OCI-LY3 (cell line): ENCODE results near the gene DSG2.

Source experiments
- H2AFZ ChIP-seq: fragments of 200-600, 300-600 bp; shearing (Covaris generic); 2 replicates; pipeline ENCODE4 v1.6.0; 2014; ENCODE audit warnings: antibody characterized with exemption, low read depth, low read length
- H3K27ac ChIP-seq: fragments of 200-600, 300-600 bp; sonication (generic); 2 replicates; pipeline ENCODE4 v1.5.1; 2014; ENCODE audit warnings: mild to moderate bottlenecking, low read length, moderate library complexity, mixed read lengths
- H3K27me3 ChIP-seq: fragments of 200-600, 300-600 bp; sonication (generic); 2 replicates; pipeline ENCODE4 v1.6.1; 2014; ENCODE audit warnings: low read depth, low read length, mixed read lengths
- H3K36me3 ChIP-seq: fragments of 200-600, 300-600 bp; sonication (generic); replicated peaks from 2 replicates; pipeline ENCODE3; 2014; ENCODE audit warnings: low read depth, low read length, mixed read lengths
- H3K4me1 ChIP-seq: fragments of 300-600, 200-600 bp; sonication (generic); 2 replicates; pipeline ENCODE4 v1.6.1; 2014; ENCODE audit warnings: low read length, mixed read lengths
- H3K4me2 ChIP-seq: fragments of 200-600, 300-600 bp; sonication (generic); 2 replicates; pipeline ENCODE4 v1.6.1; 2014; ENCODE audit warnings: low read length, mixed read lengths
- H3K4me3 ChIP-seq: fragments of 300-600, 200-600 bp; sonication (generic); 2 replicates; pipeline ENCODE4 v1.5.1; 2014; ENCODE audit warnings: antibody characterized with exemption, mild to moderate bottlenecking, low read length, moderate library complexity
- H3K79me2 ChIP-seq: fragments of 300-600, 200-600 bp; shearing (Covaris generic); 2 replicates; pipeline ENCODE4 v1.6.1; 2014; ENCODE audit warnings: mild to moderate bottlenecking, low read length, mixed read lengths
- H3K9ac ChIP-seq: fragments of 300-600, 200-600 bp; shearing (Covaris generic); 2 replicates; pipeline ENCODE4 v1.6.0; 2014; ENCODE audit warnings: mild to moderate bottlenecking, low read length, moderate library complexity
- H3K9me3 ChIP-seq: fragments of 200-600, 300-600 bp; shearing (Covaris generic); 2 replicates; pipeline ENCODE4 v1.6.1; 2014; ENCODE audit warnings: low read length, mixed read lengths; ENCODE audit not compliant: insufficient read depth
- H4K20me1 ChIP-seq: fragments of 200-600, 300-600 bp; sonication (generic); 2 replicates; pipeline ENCODE4 v1.6.1; 2016; ENCODE audit warnings: low read length, mixed read lengths; ENCODE audit not compliant: insufficient read depth
- CTCF ChIP-seq: fragments of 200-600, 300-600 bp; sonication (generic); IDR thresholded peaks from 2 replicates; pipeline ENCODE4 v1.5.1; 2014; ENCODE audit warnings: antibody characterized with exemption, low read length, low read depth
- EZH2phosphoT487 ChIP-seq: fragments of 200-600 bp; shearing (Covaris generic); IDR thresholded peaks from 2 replicates; pipeline ENCODE4 v1.6.1; 2018; ENCODE audit warnings: antibody characterized with exemption, mixed run types, low read depth

DSG2 gene

GRCh38 chr18:31583185-31583854 is 85.3 kb downstream of the DSG2 start:
- no peak overlapping the region for H3K9ac ChIP-seq
- H2AFZ ChIP-seq = no peak overlapping the region
- H3K4me3 ChIP-seq = no peak overlapping the region
- no peak overlapping the region for H3K4me2 ChIP-seq
- H3K4me1 ChIP-seq = no peaks in the 10 kb centered on the region
- H4K20me1 ChIP-seq = no peaks in the 10 kb centered on the region
- no peaks in the 10 kb centered on the region for H3K79me2 ChIP-seq
- no peaks in the 10 kb centered on the region for H3K36me3 ChIP-seq
- TF ChIP-seq CTCF (no peak), EZH2phosphoT487 (no peak)
- H3K27me3 ChIP-seq = no peaks in the 10 kb centered on the region
- H3K27ac ChIP-seq = no peak overlapping the region
- H3K9me3 ChIP-seq = no peaks in the 10 kb centered on the region

- H3K27me3 ChIP-seq = no peaks in the 10 kb centered on the region
- H3K9me3 ChIP-seq = no peaks in the 10 kb centered on the region
- no peak overlapping the region for H3K9ac ChIP-seq
- no peaks in the 10 kb centered on the region for H3K79me2 ChIP-seq
- H3K4me1 ChIP-seq = no peaks in the 10 kb centered on the region
- H3K36me3 ChIP-seq = no peaks in the 10 kb centered on the region
- H3K27ac ChIP-seq = no peak overlapping the region
- TF ChIP-seq CTCF = no peak
- TF ChIP-seq EZH2phosphoT487 = no peak
- H3K4me2 ChIP-seq = no peak overlapping the region
- no peaks in the 10 kb centered on the region for H4K20me1 ChIP-seq
- no peak overlapping the region for H3K4me3 ChIP-seq
- H2AFZ ChIP-seq = no peak overlapping the region
Measured at GRCh38 chr18:31585991-31586390, 88.0 kb downstream of the DSG2 start.

GRCh38 chr18:31586616-31587015 is 88.6 kb downstream of the DSG2 start:
- no peak overlapping the region for H3K4me2 ChIP-seq

GRCh38 chr18:31587529-31587928 is 89.6 kb downstream of the DSG2 start:
- TF ChIP-seq EZH2phosphoT487 (no peak), CTCF (no peak)
- Histone ChIP-seq H3K27ac (no peak overlapping the region), H3K27me3 (no peaks in the 10 kb centered on the region), H3K9ac (no peak overlapping the region), H3K4me2 (no peak overlapping the region), H3K9me3 (no peaks in the 10 kb centered on the region), H3K4me3 (no peak overlapping the region), H3K4me1 (no peaks in the 10 kb centered on the region), H4K20me1 (no peaks in the 10 kb centered on the region), H3K36me3 (no peaks in the 10 kb centered on the region), H2AFZ (no peak overlapping the region), H3K79me2 (no peaks in the 10 kb centered on the region)

More at GRCh38 chr18:31586616-31587015, 88.6 kb downstream of the DSG2 start:
- Histone ChIP-seq H3K4me1 (no peaks in the 10 kb centered on the region), H3K4me3 (no peak overlapping the region), H3K27ac (no peak overlapping the region), H4K20me1 (no peaks in the 10 kb centered on the region), H3K9ac (no peak overlapping the region), H3K27me3 (no peaks in the 10 kb centered on the region), H2AFZ (no peak overlapping the region), H3K9me3 (no peaks in the 10 kb centered on the region), H3K79me2 (no peaks in the 10 kb centered on the region), H3K36me3 (no peaks in the 10 kb centered on the region)
- TF ChIP-seq CTCF (no peak), EZH2phosphoT487 (no peak)
